Measurements from ENCODE around the gene LGMN. TPM values are rescaled to one million over a fixed set of nuclear protein-coding genes. Genes with fewer than 3 reads are reported as not detected.
"Not testable (repeated sequence)": the region's sequence is repeated elsewhere in the genome, so short reads cannot be mapped to it uniquely, and the experiment has no call there.

Gene LGMN
- total RNA-seq, 1 donor from 2014 or later, result 52.5 TPM

- Mint-ChIP-seq H3K36me3 (peaks cover 22% of the 10 kb centered on the region), H3K4me3 (no peak overlapping the region), H3K27ac (peak overlapping the region; percentile 30), H3K4me1 (peaks cover 15% of the 10 kb centered on the region), H3K27me3 (ENCODE audit: low read depth) (no peaks in the 10 kb centered on the region), H3K9me3 (peaks cover 4% of the 10 kb centered on the region)
- no peak for DNase-seq (ENCODE audit: low spot score in 2 of 2, unreplicated experiment in 2 of 2)
- no peak for TF ChIP-seq CTCF (IDR thresholded peaks at IDR 0.05; ENCODE audit: unreplicated experiment)
Measured at GRCh38 chr14:92719421-92719820, 29.0 kb downstream of the LGMN start.

GRCh38 chr14:92718664-92719063 lies 29.8 kb downstream of the LGMN start:
- no peak overlapping the region for H3K27ac Mint-ChIP-seq
- no peak for TF ChIP-seq CTCF (IDR thresholded peaks at IDR 0.05; ENCODE audit: unreplicated experiment)
- H3K4me1 Mint-ChIP-seq, result peaks cover 15% of the 10 kb centered on the region
- H3K4me3 Mint-ChIP-seq, result no peak overlapping the region
- H3K27me3 Mint-ChIP-seq (ENCODE audit: low read depth), result no peaks in the 10 kb centered on the region
- no peak for DNase-seq (ENCODE audit: low spot score in 2 of 2, unreplicated experiment in 2 of 2)
- peaks cover 4% of the 10 kb centered on the region for H3K9me3 Mint-ChIP-seq
- peaks cover 18% of the 10 kb centered on the region for H3K36me3 Mint-ChIP-seq

- no peaks in the 10 kb centered on the region for H3K27me3 Mint-ChIP-seq (ENCODE audit: low read depth)
- no peak overlapping the region for H3K4me3 Mint-ChIP-seq
- DNase-seq (ENCODE audit: low spot score in 2 of 2, unreplicated experiment in 2 of 2), result no peak
- TF ChIP-seq CTCF (IDR thresholded peaks at IDR 0.05; ENCODE audit: unreplicated experiment), result no peak
- H3K36me3 Mint-ChIP-seq, result peaks cover 12% of the 10 kb centered on the region
- peaks cover 15% of the 10 kb centered on the region for H3K4me1 Mint-ChIP-seq
- peaks cover 1% of the 10 kb centered on the region for H3K9me3 Mint-ChIP-seq
- H3K27ac Mint-ChIP-seq, result peak overlapping the region; percentile 37
Measured at GRCh38 chr14:92717571-92718042, 30.8 kb downstream of the LGMN start.

- DNase-seq (ENCODE audit: low spot score in 2 of 2, unreplicated experiment in 2 of 2), result no peak
- Mint-ChIP-seq H3K4me3 (no peak overlapping the region), H3K9me3 (no peaks in the 10 kb centered on the region), H3K27ac (no peak overlapping the region), H3K4me1 (peaks cover 15% of the 10 kb centered on the region), H3K27me3 (ENCODE audit: low read depth) (no peaks in the 10 kb centered on the region), H3K36me3 (peaks cover 12% of the 10 kb centered on the region)
- no peak for TF ChIP-seq CTCF (IDR thresholded peaks at IDR 0.05; ENCODE audit: unreplicated experiment)
Measured at GRCh38 chr14:92716131-92716530, 32.3 kb downstream of the LGMN start.

GRCh38 chr14:92714739-92715307 lies 33.6 kb downstream of the LGMN start:
- Mint-ChIP-seq H3K4me1 (peaks cover 12% of the 10 kb centered on the region), H3K36me3 (peaks cover 16% of the 10 kb centered on the region)
- DNase-seq (ENCODE audit: low spot score in 2 of 2, unreplicated experiment in 2 of 2), result peak in 1 of 2 experiments; percentile 70
- not testable (repeated sequence) for H3K27ac Mint-ChIP-seq; H3K27me3 Mint-ChIP-seq (ENCODE audit: low read depth); H3K9me3 Mint-ChIP-seq; H3K4me3 Mint-ChIP-seq
- TF ChIP-seq CTCF (IDR thresholded peaks at IDR 0.05; ENCODE audit: unreplicated experiment), result peak; percentile 48

Data from mesothelial cell of epicardium (in vitro differentiated cells).